GM23248 (cell line): ENCODE measurements around the gene MXI1.

Source experiments
- EZH2 ChIP-seq: fragments of 200-600 bp; sonication (generic); IDR thresholded peaks from 2 replicates; pipeline ENCODE4 v1.6.1; 2018; ENCODE audit warnings: antibody characterized with exemption, mild to moderate bottlenecking; ENCODE audit not compliant: insufficient read depth, poor library complexity, severe bottlenecking
- EZH2phosphoT487 ChIP-seq: fragments of 200-600 bp; sonication (generic); IDR thresholded peaks from 2 replicates; pipeline ENCODE4 v1.6.1; 2018; ENCODE audit warnings: antibody characterized with exemption, moderate library complexity, mild to moderate bottlenecking, low read depth; ENCODE audit not compliant: insufficient read depth

DNA sequence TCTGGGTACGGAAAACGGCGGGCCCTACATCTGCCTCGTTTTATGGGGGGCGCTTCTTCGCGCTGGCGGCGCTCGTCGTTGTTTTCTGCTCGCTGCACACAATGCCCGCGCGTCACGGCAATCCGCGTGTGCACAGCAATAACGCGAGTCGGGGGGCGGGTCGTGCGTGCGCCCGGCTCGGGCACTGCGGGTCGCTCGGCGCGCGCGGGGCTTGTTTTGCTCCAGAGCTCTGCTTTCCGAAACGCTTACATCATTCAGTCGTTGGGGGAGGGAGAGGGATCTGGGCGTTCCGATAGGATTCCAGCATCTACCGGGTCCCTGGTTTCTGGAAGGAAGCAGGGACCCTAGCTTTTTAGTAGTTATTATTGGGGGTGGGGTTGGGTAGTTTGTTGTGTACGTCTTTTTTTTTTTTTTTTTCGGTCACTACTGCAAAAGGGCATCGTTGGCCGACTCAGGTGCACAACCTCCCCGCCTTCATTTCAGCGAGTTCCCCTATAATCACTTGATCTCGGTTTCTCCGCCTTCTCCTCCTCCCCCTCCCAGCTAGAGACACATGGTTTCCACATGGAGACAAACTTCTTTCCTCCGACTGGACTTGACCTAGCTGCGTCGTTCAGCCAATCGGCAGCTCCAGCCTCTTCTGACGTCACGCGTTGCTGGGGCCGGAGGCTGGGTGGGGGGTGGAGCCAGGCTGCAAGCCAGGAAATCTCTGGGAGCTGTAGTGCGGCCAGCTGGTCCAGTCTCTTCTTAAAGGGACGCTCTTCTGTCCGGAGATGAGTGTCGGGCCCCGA lies 3.5 kb downstream of the MXI1 start:
- TF ChIP-seq EZH2 = no peak
- TF ChIP-seq EZH2phosphoT487 = no peak
